DND-41 (cell line): ENCODE measurements around the gene DTNB.

Experiments used
- ATAC-seq: fragments of 200-7000 bp; cut with Tn5 transposase; 3 replicates; pipeline ENCODE4 v1.9.1; 2021; ENCODE audit warnings: low read depth; ENCODE audit not compliant: insufficient read depth
- DNase-seq: peaks from one replicate; pipeline ENCODE4 v3.0.0-alpha.2; 2020
- H2AFZ ChIP-seq: 2 replicates; pipeline ENCODE4 v1.6.0; 2012; ENCODE audit warnings: low read depth, low read length
- H3K27ac ChIP-seq: 2 replicates; pipeline ENCODE4 v1.5.1; 2012; ENCODE audit warnings: low read length, inconsistent platforms
- H3K27me3 ChIP-seq: fragments of 200-600 bp; sonication (generic); 2 replicates; pipeline ENCODE4 v1.6.0; 2012; ENCODE audit warnings: low read length, mild to moderate bottlenecking, inconsistent platforms; ENCODE audit not compliant: insufficient read depth, poor library complexity
- H3K36me3 ChIP-seq: 2 replicates; pipeline ENCODE4 v1.5.1; 2012; ENCODE audit warnings: low read length, inconsistent platforms; ENCODE audit not compliant: insufficient read depth
- H3K4me1 ChIP-seq: 2 replicates; pipeline ENCODE4 v1.5.1; 2012; ENCODE audit warnings: mild to moderate bottlenecking, low read length; ENCODE audit not compliant: insufficient read depth
- H3K4me2 ChIP-seq: 2 replicates; pipeline ENCODE4 v1.6.0; 2012; ENCODE audit warnings: mild to moderate bottlenecking, moderate library complexity, low read length, inconsistent platforms; ENCODE audit not compliant: insufficient read depth
- H3K4me3 ChIP-seq, 2 experiments: fragments of 200-600 bp in 1 of 2; shearing (Covaris generic) in 1 of 2; 2 replicates each; pipeline ENCODE4 v1.5.1; 2012 to 2016; ENCODE audit warnings: inconsistent platforms in 2 of 2, low read length in 2 of 2, mild to moderate bottlenecking in 2 of 2, low read depth in 1 of 2, moderate library complexity in 1 of 2
- H3K79me2 ChIP-seq: 2 replicates; pipeline ENCODE4 v1.6.0; 2012; ENCODE audit warnings: low read length, inconsistent platforms; ENCODE audit not compliant: insufficient read depth
- H3K9ac ChIP-seq: 2 replicates; pipeline ENCODE4 v1.6.0; 2012; ENCODE audit warnings: low read depth, mild to moderate bottlenecking, inconsistent platforms, low read length, moderate library complexity
- H3K9me3 ChIP-seq: 2 replicates; pipeline ENCODE4 v1.5.1; 2012; ENCODE audit warnings: low read length, moderate library complexity, mild to moderate bottlenecking, inconsistent platforms; ENCODE audit not compliant: insufficient read depth, severe bottlenecking
- H4K20me1 ChIP-seq: 2 replicates; pipeline ENCODE4 v1.6.0; 2012; ENCODE audit warnings: low read length; ENCODE audit not compliant: insufficient read depth
- CTCF ChIP-seq: IDR thresholded peaks from 2 replicates; pipeline ENCODE4 v1.5.1; 2012; ENCODE audit warnings: borderline replicate concordance, low read length, moderate library complexity, mild to moderate bottlenecking; ENCODE audit not compliant: poor library complexity, severe bottlenecking; ENCODE audit errors: extremely low read depth
- EZH2 ChIP-seq: IDR thresholded peaks from 3 replicates; pipeline ENCODE4 v1.6.1; 2012; ENCODE audit warnings: borderline replicate concordance, low read depth, mild to moderate bottlenecking, moderate library complexity, low read length, inconsistent platforms; ENCODE audit not compliant: severe bottlenecking

Gene DTNB

GRCh38 chr2:25588576-25588975, 84.8 kb downstream of the DTNB start:
- Histone ChIP-seq H3K9me3 (no peaks in the 10 kb centered on the region), H3K9ac (no peak overlapping the region), H2AFZ (no peak overlapping the region), H4K20me1 (no peaks in the 10 kb centered on the region), H3K36me3 (no peaks in the 10 kb centered on the region), H3K79me2 (no peaks in the 10 kb centered on the region), H3K27me3 (no peaks in the 10 kb centered on the region), H3K27ac (no peak overlapping the region), H3K4me2 (no peak overlapping the region), H3K4me3 (no peak overlapping the region), H3K4me1 (peaks cover 21% of the 10 kb centered on the region)
- ATAC-seq (no peak), DNase-seq (no peak)
- TF ChIP-seq CTCF (no peak), EZH2 (no peak)

GRCh38 chr2:25587361-25587760, 86.0 kb downstream of the DTNB start:
- H4K20me1 ChIP-seq = no peaks in the 10 kb centered on the region
- peaks cover 14% of the 10 kb centered on the region for H3K4me1 ChIP-seq
- TF ChIP-seq EZH2 (no peak), CTCF (no peak)
- H2AFZ ChIP-seq = no peak overlapping the region
- DNase-seq (no peak), ATAC-seq (no peak)
- no peaks in the 10 kb centered on the region for H3K27me3 ChIP-seq
- H3K9ac ChIP-seq = no peak overlapping the region
- no peaks in the 10 kb centered on the region for H3K9me3 ChIP-seq
- no peaks in the 10 kb centered on the region for H3K36me3 ChIP-seq
- no peaks in the 10 kb centered on the region for H3K79me2 ChIP-seq
- no peak overlapping the region for H3K4me2 ChIP-seq
- no peak overlapping the region for H3K4me3 ChIP-seq
- H3K27ac ChIP-seq = no peak overlapping the region

- DNase-seq (no peak), ATAC-seq (no peak)
- Histone ChIP-seq H3K4me1 (peaks cover 7% of the 10 kb centered on the region), H3K27me3 (no peaks in the 10 kb centered on the region), H3K4me2 (no peak overlapping the region), H3K4me3 (no peak overlapping the region), H3K27ac (no peak overlapping the region), H4K20me1 (no peaks in the 10 kb centered on the region), H3K36me3 (no peaks in the 10 kb centered on the region), H2AFZ (no peak overlapping the region), H3K9me3 (no peaks in the 10 kb centered on the region), H3K79me2 (no peaks in the 10 kb centered on the region), H3K9ac (no peak overlapping the region)
- TF ChIP-seq CTCF (no peak), EZH2 (no peak)
These were observed 86.6 kb downstream of the DTNB start for GRCh38 chr2:25586726-25587144.

- no peaks in the 10 kb centered on the region for H3K9me3 ChIP-seq
- H3K27me3 ChIP-seq = no peaks in the 10 kb centered on the region
- no peak overlapping the region for H3K9ac ChIP-seq
- H4K20me1 ChIP-seq = no peaks in the 10 kb centered on the region
- H3K79me2 ChIP-seq = no peaks in the 10 kb centered on the region
- ATAC-seq (no peak), DNase-seq (no peak)
- no peak overlapping the region for H3K27ac ChIP-seq
- H3K4me2 ChIP-seq = no peak overlapping the region
- H3K4me1 ChIP-seq = no peaks in the 10 kb centered on the region
- no peaks in the 10 kb centered on the region for H3K36me3 ChIP-seq
- no peak for TF ChIP-seq EZH2
- TF ChIP-seq CTCF = no peak
- H3K4me3 ChIP-seq = no peak overlapping the region
- H2AFZ ChIP-seq = no peak overlapping the region
These were observed 88.2 kb downstream of the DTNB start for GRCh38 chr2:25585189-25585588.
